Measurements from ENCODE around the gene CD300A.

The CD300A gene

GRCh38 chr17:74449773-74450172 is 16.7 kb upstream of the CD300A start:
- no peak overlapping the region for H2BK15ac ChIP-seq (ENCODE audit: low read length)
- H3K27ac ChIP-seq (replicated peaks; ENCODE audit: low read length) = no peak overlapping the region
- H3K4ac ChIP-seq (ENCODE audit: low read length) = no peak overlapping the region
- H3K14ac ChIP-seq (ENCODE audit: low read length) = no peak overlapping the region
- no peak overlapping the region for H2BK12ac ChIP-seq (ENCODE audit: low read length)
- no peak overlapping the region for H2AK5ac ChIP-seq (ENCODE audit: low read depth, low read length)
- H3K23ac ChIP-seq (ENCODE audit: low read depth, low read length, poor library complexity) = peak overlapping the region; percentile 18
- H4K8ac ChIP-seq (ENCODE audit: low read depth, low read length) = no peak overlapping the region
- H3K4me2 ChIP-seq (ENCODE audit: insufficient read depth, low read length, poor library complexity, severe bottlenecking) = no peak overlapping the region
- peaks cover 0 to 13% of the 10 kb centered on the region in 2 donors for H3K36me3 ChIP-seq (replicated peaks in 1 of 2; ENCODE audit: control insufficient read depth in 2 of 2, insufficient read depth in 2 of 2, low read length in 2 of 2)
- H3K4me3 ChIP-seq (ENCODE audit: low read length in 2 of 2) = no peak overlapping the region
- H3K18ac ChIP-seq (ENCODE audit: low read length) = peak overlapping the region; percentile 60
- no peak overlapping the region for H3K9ac ChIP-seq (ENCODE audit: low read depth, low read length, poor library complexity)
- DNase-seq (ENCODE audit: low spot score) = no peak
- no peak overlapping the region for H2BK5ac ChIP-seq (ENCODE audit: low read length)
- H3K4me1 ChIP-seq (ENCODE audit: control insufficient read depth in 2 of 2, insufficient read depth in 1 of 2, low read depth in 1 of 2, low read length in 2 of 2) = peaks cover 13 to 15% of the 10 kb centered on the region in 2 donors
- no peak overlapping the region for H4K91ac ChIP-seq (ENCODE audit: low read depth, low read length, poor library complexity)
- no CpG with 5 or more reads among the region's 5 CpGs for WGBS, 2 donors (ENCODE audit: extremely low coverage in 2 of 2, insufficient read length in 2 of 2, insufficient replicate concordance in 1 of 2)
- H2AFZ ChIP-seq (ENCODE audit: low read length) = no peak overlapping the region
- peaks cover 0 to 31% (median 14%) of the 10 kb centered on the region in 3 experiments for H3K27me3 ChIP-seq (ENCODE audit: control insufficient read depth in 3 of 3, insufficient read depth in 3 of 3, low read depth in 1 of 3, low read length in 3 of 3)
- H3K79me1 ChIP-seq (ENCODE audit: low read depth, low read length) = peaks cover 2% of the 10 kb centered on the region
- H3K9me3 ChIP-seq (replicated peaks in 1 of 2; ENCODE audit: control insufficient read depth in 2 of 2, insufficient read depth in 1 of 2, low read depth in 1 of 2, low read length in 2 of 2) = no peaks in the 10 kb centered on the region
- H2BK120ac ChIP-seq (ENCODE audit: low read depth, low read length) = no peak overlapping the region

GRCh38 chr17:74450231-74450630 is 16.2 kb upstream of the CD300A start:
- H2BK120ac ChIP-seq (ENCODE audit: low read depth, low read length) = no peak overlapping the region
- H3K9me3 ChIP-seq (replicated peaks in 1 of 2; ENCODE audit: control insufficient read depth in 2 of 2, insufficient read depth in 1 of 2, low read depth in 1 of 2, low read length in 2 of 2) = no peaks in the 10 kb centered on the region
- no peak overlapping the region for H3K4me2 ChIP-seq (ENCODE audit: insufficient read depth, low read length, poor library complexity, severe bottlenecking)
- no peak overlapping the region for H4K91ac ChIP-seq (ENCODE audit: low read depth, low read length, poor library complexity)
- H3K9ac ChIP-seq (ENCODE audit: low read depth, low read length, poor library complexity) = no peak overlapping the region
- H3K27me3 ChIP-seq (ENCODE audit: control insufficient read depth in 3 of 3, insufficient read depth in 3 of 3, low read depth in 1 of 3, low read length in 3 of 3) = peaks cover 0 to 31% (median 14%) of the 10 kb centered on the region in 3 experiments
- H3K36me3 ChIP-seq (replicated peaks in 1 of 2; ENCODE audit: control insufficient read depth in 2 of 2, insufficient read depth in 2 of 2, low read length in 2 of 2) = peaks cover 0 to 13% of the 10 kb centered on the region in 2 donors
- H3K79me1 ChIP-seq (ENCODE audit: low read depth, low read length) = peaks cover 2% of the 10 kb centered on the region
- no peak overlapping the region for H2AK5ac ChIP-seq (ENCODE audit: low read depth, low read length)
- no peak overlapping the region for H3K4me3 ChIP-seq (ENCODE audit: low read length in 2 of 2)
- WGBS, 2 donors (ENCODE audit: extremely low coverage in 2 of 2, insufficient read length in 2 of 2, insufficient replicate concordance in 1 of 2) = no CpG with 5 or more reads among the region's 3 CpGs
- no peak overlapping the region for H3K23ac ChIP-seq (ENCODE audit: low read depth, low read length, poor library complexity)
- H3K27ac ChIP-seq (replicated peaks; ENCODE audit: low read length) = no peak overlapping the region
- H3K4ac ChIP-seq (ENCODE audit: low read length) = no peak overlapping the region
- H2BK15ac ChIP-seq (ENCODE audit: low read length) = no peak overlapping the region
- no peak for DNase-seq (ENCODE audit: low spot score)
- no peak overlapping the region for H4K8ac ChIP-seq (ENCODE audit: low read depth, low read length)
- peaks cover 15 to 19% of the 10 kb centered on the region in 2 donors for H3K4me1 ChIP-seq (ENCODE audit: control insufficient read depth in 2 of 2, insufficient read depth in 1 of 2, low read depth in 1 of 2, low read length in 2 of 2)
- no peak overlapping the region for H2AFZ ChIP-seq (ENCODE audit: low read length)
- H3K18ac ChIP-seq (ENCODE audit: low read length) = no peak overlapping the region
- H2BK5ac ChIP-seq (ENCODE audit: low read length) = no peak overlapping the region
- H3K14ac ChIP-seq (ENCODE audit: low read length) = no peak overlapping the region
- no peak overlapping the region for H2BK12ac ChIP-seq (ENCODE audit: low read length)

- Histone ChIP-seq H2BK12ac (ENCODE audit: low read length) (no peak overlapping the region), H3K23ac (ENCODE audit: low read depth, low read length, poor library complexity) (no peak overlapping the region), H4K91ac (ENCODE audit: low read depth, low read length, poor library complexity) (no peak overlapping the region), H3K9ac (ENCODE audit: low read depth, low read length, poor library complexity) (peak overlapping the region; percentile 38), H3K18ac (ENCODE audit: low read length) (peak overlapping the region; percentile 17), H2BK15ac (ENCODE audit: low read length) (peak overlapping the region; percentile 51), H3K27ac (replicated peaks; ENCODE audit: low read length) (no peak overlapping the region), H2BK120ac (ENCODE audit: low read depth, low read length) (no peak overlapping the region), H3K14ac (ENCODE audit: low read length) (no peak overlapping the region), H3K4me1 (ENCODE audit: control insufficient read depth in 2 of 2, insufficient read depth in 1 of 2, low read depth in 1 of 2, low read length in 2 of 2) (peaks cover 18 to 19% of the 10 kb centered on the region in 2 donors), H3K4me2 (ENCODE audit: insufficient read depth, low read length, poor library complexity, severe bottlenecking) (no peak overlapping the region), H3K36me3 (replicated peaks in 1 of 2; ENCODE audit: control insufficient read depth in 2 of 2, insufficient read depth in 2 of 2, low read length in 2 of 2) (peaks cover 0 to 10% of the 10 kb centered on the region in 2 donors), H4K8ac (ENCODE audit: low read depth, low read length) (peak overlapping the region; percentile 10), H2AFZ (ENCODE audit: low read length) (no peak overlapping the region), H3K79me1 (ENCODE audit: low read depth, low read length) (peaks cover 2% of the 10 kb centered on the region), H3K4me3 (ENCODE audit: low read length in 2 of 2) (no peak overlapping the region), H2BK5ac (ENCODE audit: low read length) (no peak overlapping the region), H3K9me3 (replicated peaks in 1 of 2; ENCODE audit: control insufficient read depth in 2 of 2, insufficient read depth in 1 of 2, low read depth in 1 of 2, low read length in 2 of 2) (no peaks in the 10 kb centered on the region), H3K4ac (ENCODE audit: low read length) (no peak overlapping the region), H3K27me3 (ENCODE audit: control insufficient read depth in 3 of 3, insufficient read depth in 3 of 3, low read depth in 1 of 3, low read length in 3 of 3) (peaks cover 0 to 30% (median 14%) of the 10 kb centered on the region in 3 experiments), H2AK5ac (ENCODE audit: low read depth, low read length) (no peak overlapping the region)
- no peak for DNase-seq (ENCODE audit: low spot score)
- WGBS, 2 donors (ENCODE audit: extremely low coverage in 2 of 2, insufficient read length in 2 of 2, insufficient replicate concordance in 1 of 2) = no CpG with 5 or more reads among the region's 13 CpGs
These were observed 15.5 kb upstream of the CD300A start for GRCh38 chr17:74450925-74451403.

GRCh38 chr17:74451557-74451956 is 14.9 kb upstream of the CD300A start:
- no peaks in the 10 kb centered on the region for H3K9me3 ChIP-seq (replicated peaks in 1 of 2; ENCODE audit: control insufficient read depth in 2 of 2, insufficient read depth in 1 of 2, low read depth in 1 of 2, low read length in 2 of 2)
- no peak overlapping the region for H2BK5ac ChIP-seq (ENCODE audit: low read length)
- H3K36me3 ChIP-seq (replicated peaks in 1 of 2; ENCODE audit: control insufficient read depth in 2 of 2, insufficient read depth in 2 of 2, low read length in 2 of 2) = peaks cover 0 to 10% of the 10 kb centered on the region in 2 donors
- WGBS, 2 donors (ENCODE audit: extremely low coverage in 2 of 2, insufficient read length in 2 of 2, insufficient replicate concordance in 1 of 2) = no CpG with 5 or more reads among the region's 6 CpGs
- H3K4me3 ChIP-seq (ENCODE audit: low read length in 2 of 2) = no peak overlapping the region
- no peak overlapping the region for H2BK15ac ChIP-seq (ENCODE audit: low read length)
- no peak for DNase-seq (ENCODE audit: low spot score)
- H3K4me2 ChIP-seq (ENCODE audit: insufficient read depth, low read length, poor library complexity, severe bottlenecking) = no peak overlapping the region
- H4K8ac ChIP-seq (ENCODE audit: low read depth, low read length) = no peak overlapping the region
- no peak overlapping the region for H3K27ac ChIP-seq (replicated peaks; ENCODE audit: low read length)
- H3K4me1 ChIP-seq (ENCODE audit: control insufficient read depth in 2 of 2, insufficient read depth in 1 of 2, low read depth in 1 of 2, low read length in 2 of 2) = peaks cover 18 to 19% of the 10 kb centered on the region in 2 donors
- H3K18ac ChIP-seq (ENCODE audit: low read length) = no peak overlapping the region
- no peak overlapping the region for H3K4ac ChIP-seq (ENCODE audit: low read length)
- H3K79me1 ChIP-seq (ENCODE audit: low read depth, low read length) = peaks cover 2% of the 10 kb centered on the region
- no peak overlapping the region for H2BK120ac ChIP-seq (ENCODE audit: low read depth, low read length)
- H3K23ac ChIP-seq (ENCODE audit: low read depth, low read length, poor library complexity) = no peak overlapping the region
- no peak overlapping the region for H3K14ac ChIP-seq (ENCODE audit: low read length)
- H2BK12ac ChIP-seq (ENCODE audit: low read length) = no peak overlapping the region
- H2AFZ ChIP-seq (ENCODE audit: low read length) = no peak overlapping the region
- H4K91ac ChIP-seq (ENCODE audit: low read depth, low read length, poor library complexity) = no peak overlapping the region
- no peak overlapping the region for H3K9ac ChIP-seq (ENCODE audit: low read depth, low read length, poor library complexity)
- H2AK5ac ChIP-seq (ENCODE audit: low read depth, low read length) = no peak overlapping the region
- H3K27me3 ChIP-seq (ENCODE audit: control insufficient read depth in 3 of 3, insufficient read depth in 3 of 3, low read depth in 1 of 3, low read length in 3 of 3) = peaks cover 0 to 32% (median 14%) of the 10 kb centered on the region in 3 experiments
